ENCODE data around the gene SFXN5.

SFXN5 gene

GRCh38 chr2:73043276-73043675 lies 28.2 kb downstream of the SFXN5 start:
- DNase-seq = no peak

GRCh38 chr2:73037947-73038585 lies 33.4 kb downstream of the SFXN5 start:
- DNase-seq = peak in 1 of 2 experiments; percentile 52

- DNase-seq = no peak
Measured at GRCh38 chr2:73036766-73037165, 34.7 kb downstream of the SFXN5 start.

- no peak for DNase-seq
Measured at GRCh38 chr2:73035899-73036711, 35.4 kb downstream of the SFXN5 start.

GRCh38 chr2:73034661-73035375 lies 36.7 kb downstream of the SFXN5 start:
- DNase-seq = no peak

- no peak for DNase-seq
Measured at GRCh38 chr2:73033766-73034381, 37.6 kb downstream of the SFXN5 start.

GRCh38 chr2:73033142-73033765 lies 38.3 kb downstream of the SFXN5 start:
- DNase-seq = no peak

GRCh38 chr2:73032702-73033097 lies 38.8 kb downstream of the SFXN5 start:
- no peak for DNase-seq

GRCh38 chr2:73031725-73032701 lies 39.5 kb downstream of the SFXN5 start:
- no peak for DNase-seq

GRCh38 chr2:73031095-73031678 lies 40.3 kb downstream of the SFXN5 start:
- no peak for DNase-seq

- DNase-seq = no peak
Measured at GRCh38 chr2:73028841-73029240, 42.7 kb downstream of the SFXN5 start.

GRCh38 chr2:73027340-73027739 lies 44.2 kb downstream of the SFXN5 start:
- no peak for DNase-seq

- no peak for DNase-seq
Measured at GRCh38 chr2:73023497-73023896, 48.0 kb downstream of the SFXN5 start.

GRCh38 chr2:73022024-73022568 lies 49.4 kb downstream of the SFXN5 start:
- no peak for DNase-seq

GRCh38 chr2:73021371-73022010 lies 50.0 kb downstream of the SFXN5 start:
- no peak for DNase-seq

- DNase-seq = no peak
Measured at GRCh38 chr2:73020657-73021370, 50.7 kb downstream of the SFXN5 start.

GRCh38 chr2:73020306-73020656 lies 51.2 kb downstream of the SFXN5 start:
- DNase-seq = no peak

- DNase-seq = no peak
Measured at GRCh38 chr2:73018188-73018825, 53.2 kb downstream of the SFXN5 start.

GRCh38 chr2:73013936-73014335 lies 57.6 kb downstream of the SFXN5 start:
- no peak for DNase-seq
